ENCODE measurements around the gene TOB2.

TOB2 gene

GRCh38 chr22:41478891-41479521, 32.4 kb upstream of the TOB2 start:
- DNase-seq (ENCODE audit: low read depth), result no peak
- no peak for TF ChIP-seq CTCF (IDR thresholded peaks at IDR 0.05; ENCODE audit: control insufficient read depth, extremely low read depth, insufficient read depth)

GRCh38 chr22:41478473-41478872, 31.9 kb upstream of the TOB2 start:
- TF ChIP-seq CTCF (IDR thresholded peaks at IDR 0.05; ENCODE audit: control insufficient read depth, extremely low read depth, insufficient read depth), result no peak
- no peak for DNase-seq (ENCODE audit: low read depth)
- no peak overlapping the region for H3K4me3 ChIP-seq (ENCODE audit: low read depth, low read length)

More at GRCh38 chr22:41478891-41479521, 32.4 kb upstream of the TOB2 start:
- no peak overlapping the region for H3K4me3 ChIP-seq (ENCODE audit: low read depth, low read length)

GRCh38 chr22:41474872-41475451, 28.4 kb upstream of the TOB2 start:
- no peak overlapping the region for H3K4me3 ChIP-seq (ENCODE audit: low read depth, low read length)
- TF ChIP-seq CTCF (IDR thresholded peaks at IDR 0.05; ENCODE audit: control insufficient read depth, extremely low read depth, insufficient read depth), result no peak
- DNase-seq (ENCODE audit: low read depth), result no peak

GRCh38 chr22:41471568-41471967, 25.0 kb upstream of the TOB2 start:
- DNase-seq (ENCODE audit: low read depth), result no peak
- no peak for TF ChIP-seq CTCF (IDR thresholded peaks at IDR 0.05; ENCODE audit: control insufficient read depth, extremely low read depth, insufficient read depth)
- no peak overlapping the region for H3K4me3 ChIP-seq (ENCODE audit: low read depth, low read length)

- no peak for TF ChIP-seq CTCF (IDR thresholded peaks at IDR 0.05; ENCODE audit: control insufficient read depth, extremely low read depth, insufficient read depth)
- no peak overlapping the region for H3K4me3 ChIP-seq (ENCODE audit: low read depth, low read length)
- no peak for DNase-seq (ENCODE audit: low read depth)
Observed at GRCh38 chr22:41470886-41471285, 24.3 kb upstream of the TOB2 start.

- DNase-seq (ENCODE audit: low read depth), result no peak
- TF ChIP-seq CTCF (IDR thresholded peaks at IDR 0.05; ENCODE audit: control insufficient read depth, extremely low read depth, insufficient read depth), result no peak
- H3K4me3 ChIP-seq (ENCODE audit: low read depth, low read length), result peak overlapping the region; percentile 97
Observed at GRCh38 chr22:41469218-41469851, 22.7 kb upstream of the TOB2 start.

Data from LNCaP clone FGC (cell line).